HT1080 (cell line): ENCODE measurements around the gene FRMPD3. TPM values are rescaled to one million over a fixed set of nuclear protein-coding genes. Genes with fewer than 3 reads are reported as not detected.

Source experiments
- DNase-seq: peaks from one replicate; pipeline ENCODE4 v3.0.0-alpha.2; 2015; ENCODE audit warnings: low read depth
- total RNA-seq: library from RNA; depleted of rRNA; stranded (reverse); fragments of >200 nt; shearing (Covaris generic); gene quantifications from 2 replicates; pipeline ENCODE4 v1.2.3, GENCODE V29; 2014; rRNA removed

FRMPD3 gene
- total RNA-seq, 1 experiment from 2014 or later = 0.08 TPM

GRCh38 chrX:107477406-107477805 is 28.0 kb downstream of the FRMPD3 start:
- DNase-seq = no peak

- DNase-seq = peak; percentile 2
Observed at GRCh38 chrX:107480272-107480671, 30.8 kb downstream of the FRMPD3 start.

- no peak for DNase-seq
Observed at GRCh38 chrX:107482046-107482445, 32.6 kb downstream of the FRMPD3 start.

- DNase-seq = no peak
Observed at GRCh38 chrX:107484002-107484726, 34.7 kb downstream of the FRMPD3 start.

GRCh38 chrX:107485013-107485412 is 35.6 kb downstream of the FRMPD3 start:
- DNase-seq = no peak

- no peak for DNase-seq
Observed at GRCh38 chrX:107493141-107493540, 43.7 kb downstream of the FRMPD3 start.

GRCh38 chrX:107496786-107497185 is 47.3 kb downstream of the FRMPD3 start:
- no peak for DNase-seq

Other genes starting within 250 kb of the FRMPD3 start
- not detected in 2 replicates for gene NUP62CL, start 243.2 kb upstream of the FRMPD3 start, total RNA-seq
- gene DNAAF6, start 243.0 kb upstream of the FRMPD3 start, total RNA-seq = not detected in 2 replicates
- 39.6 and 55.5 TPM in 2 replicates for gene PRPS1, start 178.9 kb downstream of the FRMPD3 start, total RNA-seq